HEK293 (cell line): ENCODE results near the gene GPN3.

Source experiments
- HIC1 ChIP-seq: fragments of 450-650 bp; formaldehyde crosslinking; IDR thresholded peaks from 2 replicates; pipeline ENCODE4 v1.5.1; 2016; ENCODE audit warnings: missing biosample characterization, missing genetic modification characterization
- MYNN ChIP-seq: fragments of 450-650 bp; formaldehyde crosslinking; IDR thresholded peaks from 2 replicates; pipeline ENCODE4 v1.5.1; 2016; ENCODE audit warnings: missing biosample characterization, missing genetic modification characterization, borderline replicate concordance
- PATZ1 ChIP-seq: fragments of 450-650 bp; formaldehyde crosslinking; IDR thresholded peaks from 2 replicates; pipeline ENCODE4 v1.5.1; 2016; ENCODE audit warnings: missing biosample characterization, missing genetic modification characterization
- REPIN1 ChIP-seq: fragments of 450-650 bp; formaldehyde crosslinking; IDR thresholded peaks from 2 replicates; pipeline ENCODE4 v1.5.1; 2017; ENCODE audit warnings: missing biosample characterization, missing genetic modification characterization, low read depth
- SP2 ChIP-seq: fragments of 450-650 bp; formaldehyde crosslinking; IDR thresholded peaks from 2 replicates; pipeline ENCODE4 v1.5.1; 2016; ENCODE audit warnings: missing biosample characterization, missing genetic modification characterization
- ZBTB1 ChIP-seq: fragments of 450-650 bp; formaldehyde crosslinking; IDR thresholded peaks from 2 replicates; pipeline ENCODE4 v1.5.1; 2016; ENCODE audit warnings: missing biosample characterization, missing genetic modification characterization
- ZNF138 ChIP-seq: fragments of 450-650 bp; formaldehyde crosslinking; IDR thresholded peaks from 2 replicates; pipeline ENCODE4 v1.5.1; 2016; ENCODE audit warnings: missing biosample characterization, missing genetic modification characterization, borderline replicate concordance
- ZNF292 ChIP-seq: fragments of 450-650 bp; formaldehyde crosslinking; IDR thresholded peaks from 2 replicates; pipeline ENCODE4 v1.5.1; 2016; ENCODE audit warnings: low read depth, missing biosample characterization, missing genetic modification characterization, borderline replicate concordance
- ZNF48 ChIP-seq: fragments of 450-650 bp; formaldehyde crosslinking; IDR thresholded peaks from 2 replicates; pipeline ENCODE4 v1.5.1; 2016; ENCODE audit warnings: missing biosample characterization, missing genetic modification characterization
- ZNF514 ChIP-seq: fragments of 450-650 bp; formaldehyde crosslinking; IDR thresholded peaks from 2 replicates; pipeline ENCODE4 v1.5.1; 2016; ENCODE audit warnings: missing biosample characterization, missing genetic modification characterization
- ZNF549 ChIP-seq: fragments of 450-650 bp; IDR thresholded peaks from 2 replicates; pipeline ENCODE4 v1.5.1; 2018; ENCODE audit warnings: missing biosample characterization, missing genetic modification characterization, mild to moderate bottlenecking, inconsistent platforms, moderate library complexity
- ZNF777 ChIP-seq: fragments of 450-650 bp; formaldehyde crosslinking; IDR thresholded peaks from 2 replicates; pipeline ENCODE4 v1.5.1; 2017; ENCODE audit warnings: missing biosample characterization, missing genetic modification characterization, borderline replicate concordance
- TF ChIP-seq, protein P1 (sequence below): fragments of 450-650 bp; formaldehyde crosslinking; IDR thresholded peaks from 2 replicates; pipeline ENCODE4 v1.5.1; 2017; ENCODE audit warnings: missing biosample characterization, missing genetic modification characterization
- TF ChIP-seq, protein P2 (sequence below): fragments of 450-650 bp; formaldehyde crosslinking; IDR thresholded peaks from 2 replicates; pipeline ENCODE4 v1.5.1; 2016; ENCODE audit warnings: missing biosample characterization, missing genetic modification characterization

The GPN3 gene

GRCh38 chr12:110403146-110403975 lies 64.7 kb downstream of the GPN3 start, which contains the start of gene ANAPC7 (continued):
- TF ChIP-seq PATZ1 (tag by site-specific recombination) (no peak; the same call in 1 of the 2 replicates), MYNN (tag by site-specific recombination) (no peak), ZNF48 (tag by site-specific recombination) (no peak), ZBTB1 (tag by site-specific recombination) (no peak), ZNF514 (tag by site-specific recombination) (no peak), ZNF138 (tag by site-specific recombination) (no peak), SP2 (tag by site-specific recombination) (no peak), ZNF292 (tag by site-specific recombination) (no peak), ZNF777 (tag by site-specific recombination) (no peak), HIC1 (tag by site-specific recombination) (no peak), REPIN1 (tag by site-specific recombination) (no peak), ZNF549 (tag by site-specific recombination) (no peak)
- TF ChIP-seq, protein P1, sequence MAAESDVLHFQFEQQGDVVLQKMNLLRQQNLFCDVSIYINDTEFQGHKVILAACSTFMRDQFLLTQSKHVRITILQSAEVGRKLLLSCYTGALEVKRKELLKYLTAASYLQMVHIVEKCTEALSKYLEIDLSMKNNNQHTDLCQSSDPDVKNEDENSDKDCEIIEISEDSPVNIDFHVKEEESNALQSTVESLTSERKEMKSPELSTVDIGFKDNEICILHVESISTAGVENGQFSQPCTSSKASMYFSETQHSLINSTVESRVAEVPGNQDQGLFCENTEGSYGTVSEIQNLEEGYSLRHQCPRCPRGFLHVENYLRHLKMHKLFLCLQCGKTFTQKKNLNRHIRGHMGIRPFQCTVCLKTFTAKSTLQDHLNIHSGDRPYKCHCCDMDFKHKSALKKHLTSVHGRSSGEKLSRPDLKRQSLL = no peak
- TF ChIP-seq, protein P2, sequence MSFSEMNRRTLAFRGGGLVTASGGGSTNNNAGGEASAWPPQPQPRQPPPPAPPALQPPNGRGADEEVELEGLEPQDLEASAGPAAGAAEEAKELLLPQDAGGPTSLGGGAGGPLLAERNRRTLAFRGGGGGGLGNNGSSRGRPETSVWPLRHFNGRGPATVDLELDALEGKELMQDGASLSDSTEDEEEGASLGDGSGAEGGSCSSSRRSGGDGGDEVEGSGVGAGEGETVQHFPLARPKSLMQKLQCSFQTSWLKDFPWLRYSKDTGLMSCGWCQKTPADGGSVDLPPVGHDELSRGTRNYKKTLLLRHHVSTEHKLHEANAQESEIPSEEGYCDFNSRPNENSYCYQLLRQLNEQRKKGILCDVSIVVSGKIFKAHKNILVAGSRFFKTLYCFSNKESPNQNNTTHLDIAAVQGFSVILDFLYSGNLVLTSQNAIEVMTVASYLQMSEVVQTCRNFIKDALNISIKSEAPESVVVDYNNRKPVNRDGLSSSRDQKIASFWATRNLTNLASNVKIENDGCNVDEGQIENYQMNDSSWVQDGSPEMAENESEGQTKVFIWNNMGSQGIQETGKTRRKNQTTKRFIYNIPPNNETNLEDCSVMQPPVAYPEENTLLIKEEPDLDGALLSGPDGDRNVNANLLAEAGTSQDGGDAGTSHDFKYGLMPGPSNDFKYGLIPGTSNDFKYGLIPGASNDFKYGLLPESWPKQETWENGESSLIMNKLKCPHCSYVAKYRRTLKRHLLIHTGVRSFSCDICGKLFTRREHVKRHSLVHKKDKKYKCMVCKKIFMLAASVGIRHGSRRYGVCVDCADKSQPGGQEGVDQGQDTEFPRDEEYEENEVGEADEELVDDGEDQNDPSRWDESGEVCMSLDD (tag by site-specific recombination) = no peak
